Germinal center (tissue), 1 donor: ENCODE data around the gene GBA2.

ENCODE experiments used
- DNase-seq: peaks from one replicate; pipeline ENCODE4 v3.0.0; 2012; ENCODE audit warnings: mixed read lengths, low spot score

Gene GBA2

DNA sequence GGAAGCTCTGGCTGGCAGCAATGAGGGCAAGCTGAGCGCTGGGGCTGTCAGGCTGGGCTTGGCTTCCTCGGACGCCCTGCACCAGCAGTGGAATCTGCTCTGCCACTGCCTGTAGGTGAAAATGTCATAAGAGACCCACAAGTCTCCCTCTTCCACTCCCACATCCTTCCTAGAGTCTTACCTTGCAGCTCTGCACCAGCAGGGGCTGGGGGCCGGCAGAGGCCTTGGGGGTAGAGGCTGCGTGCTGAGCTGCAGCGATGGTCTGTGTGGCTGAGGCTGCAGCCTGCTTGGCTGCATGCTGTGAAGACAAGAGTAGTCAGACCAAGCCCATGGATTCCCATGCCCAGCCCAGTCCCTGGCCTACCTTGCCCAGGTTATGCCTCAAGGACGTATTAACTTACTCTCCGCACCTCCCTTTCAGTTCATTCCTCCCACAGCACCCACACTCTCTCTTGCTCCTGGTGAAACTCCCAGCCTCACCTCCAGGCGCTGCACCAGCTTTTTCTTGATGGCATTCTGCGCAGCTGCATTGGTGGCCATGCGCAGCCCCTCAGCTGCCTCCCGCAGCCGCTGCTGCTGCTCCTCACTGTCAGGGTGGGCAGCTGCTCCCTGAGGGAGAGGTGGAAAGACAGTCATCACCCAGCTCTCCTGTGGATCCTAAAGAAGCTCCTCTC is 34.3 kb downstream of the GBA2 start:
- DNase-seq: no peak

DNA sequence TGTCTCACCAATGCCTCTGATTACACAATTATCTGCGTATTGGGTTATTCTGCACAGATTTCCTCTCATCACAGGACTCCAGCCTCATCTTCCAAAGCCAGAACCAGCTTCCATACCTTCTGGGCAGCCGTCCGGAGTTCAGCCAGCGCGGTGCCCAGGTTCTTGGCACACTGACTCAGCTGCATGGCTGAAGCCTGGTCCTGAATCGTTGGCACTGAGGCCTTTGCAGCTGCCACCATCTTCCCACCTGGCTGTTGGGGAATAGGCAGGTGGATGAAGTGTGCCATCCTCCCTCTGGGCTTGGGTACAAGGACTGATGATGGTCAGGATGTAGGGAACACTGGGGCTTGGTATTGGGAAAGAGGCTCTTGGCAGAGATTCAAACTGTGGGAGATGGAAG is 34.9 kb downstream of the GBA2 start:
- no peak for DNase-seq

DNA sequence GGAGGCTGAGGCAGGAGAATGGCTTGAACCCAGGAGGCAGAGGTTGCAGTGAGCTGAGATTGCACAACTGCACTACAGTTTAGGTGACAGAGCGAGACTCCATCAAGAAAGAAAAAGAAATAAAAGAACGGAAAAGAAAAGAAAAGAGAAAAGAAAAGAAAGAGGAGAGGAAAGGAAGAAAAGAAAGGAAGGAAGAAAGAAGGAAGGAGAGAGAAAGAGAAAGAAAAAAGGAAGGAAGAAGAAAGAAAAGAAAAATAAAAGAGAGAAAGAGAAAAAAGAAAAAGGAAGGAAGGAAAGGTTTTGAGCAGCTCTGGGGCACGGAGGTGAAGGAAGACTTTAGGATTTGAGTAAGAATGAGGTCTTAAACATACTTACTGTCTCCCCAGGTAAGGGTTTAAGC is 35.5 kb downstream of the GBA2 start:
- no peak for DNase-seq

DNA sequence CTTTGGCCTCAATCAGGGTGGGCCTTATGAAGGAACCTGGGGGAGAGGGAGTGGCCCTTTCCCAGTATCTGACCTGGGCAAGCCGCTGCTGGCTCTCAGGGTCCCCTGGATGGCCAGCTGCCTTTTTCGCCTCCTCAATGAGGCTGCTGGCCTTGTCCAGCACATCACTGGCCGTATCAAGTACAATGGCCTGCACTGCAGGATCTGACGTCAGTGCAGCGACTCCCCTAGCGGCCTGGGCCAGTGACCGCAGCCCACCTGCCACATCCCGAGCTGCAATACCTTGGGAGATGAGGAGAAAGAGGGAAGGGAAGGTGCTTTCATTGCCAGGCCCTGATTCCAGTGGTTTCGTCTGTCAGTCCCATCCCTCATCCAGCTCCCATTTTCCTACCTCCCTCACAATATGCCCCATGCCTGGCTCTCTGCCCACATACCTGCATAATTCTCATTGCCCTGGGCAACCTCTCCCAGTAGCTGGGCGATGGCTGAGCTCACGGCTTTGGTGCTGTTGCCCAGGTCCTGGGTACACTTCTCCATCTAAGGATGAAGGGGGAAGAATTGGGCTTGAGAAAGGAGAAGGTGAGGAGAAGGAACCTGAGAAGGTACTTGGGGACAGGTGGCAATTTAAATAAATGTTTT is 36.1 kb downstream of the GBA2 start:
- DNase-seq: no peak

DNA sequence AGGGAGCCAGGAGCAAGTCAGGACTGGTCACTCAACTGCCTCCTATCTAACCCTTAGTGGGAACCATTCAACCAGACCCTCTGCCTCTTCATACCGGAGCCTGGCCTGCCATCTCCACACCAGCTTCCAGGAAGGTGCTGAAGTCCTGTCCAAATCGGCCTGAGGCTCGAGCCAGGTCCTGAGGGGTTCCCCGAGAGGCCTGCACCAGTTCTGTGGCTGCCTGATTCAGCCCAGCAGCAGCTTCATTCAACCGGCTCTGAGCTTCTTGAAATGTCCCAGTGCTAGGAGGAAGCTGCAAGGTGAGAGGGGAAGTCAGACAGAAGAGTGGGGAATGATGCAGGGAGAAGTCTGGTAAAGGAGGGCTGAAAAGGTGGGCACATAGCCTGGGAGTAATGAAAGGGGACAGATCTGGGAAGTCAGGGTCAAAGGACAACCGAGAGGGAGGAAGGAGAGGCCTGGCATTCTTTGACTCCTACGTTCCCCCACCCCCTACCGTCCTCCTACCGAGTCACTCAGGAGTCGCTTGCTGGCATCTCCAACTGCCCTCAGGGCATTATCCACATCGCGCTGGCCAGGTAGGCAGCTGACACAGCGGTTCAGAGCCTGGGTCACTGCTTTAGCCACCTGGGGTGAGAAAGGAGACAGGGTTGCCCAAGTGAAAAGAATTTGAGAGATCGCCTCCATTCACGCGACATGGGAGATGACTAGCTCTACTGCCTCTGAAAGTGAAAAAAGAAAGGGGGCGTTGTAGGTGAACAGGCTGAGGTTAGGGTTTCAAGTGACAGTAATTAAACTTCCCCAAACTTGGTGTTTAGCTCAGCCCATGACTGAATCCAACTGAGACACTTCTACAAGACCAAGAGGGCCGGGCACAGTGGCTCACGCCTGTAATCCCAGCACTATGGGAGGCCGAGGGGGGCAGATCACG is 37.3 kb downstream of the GBA2 start:
- no peak for DNase-seq

DNA sequence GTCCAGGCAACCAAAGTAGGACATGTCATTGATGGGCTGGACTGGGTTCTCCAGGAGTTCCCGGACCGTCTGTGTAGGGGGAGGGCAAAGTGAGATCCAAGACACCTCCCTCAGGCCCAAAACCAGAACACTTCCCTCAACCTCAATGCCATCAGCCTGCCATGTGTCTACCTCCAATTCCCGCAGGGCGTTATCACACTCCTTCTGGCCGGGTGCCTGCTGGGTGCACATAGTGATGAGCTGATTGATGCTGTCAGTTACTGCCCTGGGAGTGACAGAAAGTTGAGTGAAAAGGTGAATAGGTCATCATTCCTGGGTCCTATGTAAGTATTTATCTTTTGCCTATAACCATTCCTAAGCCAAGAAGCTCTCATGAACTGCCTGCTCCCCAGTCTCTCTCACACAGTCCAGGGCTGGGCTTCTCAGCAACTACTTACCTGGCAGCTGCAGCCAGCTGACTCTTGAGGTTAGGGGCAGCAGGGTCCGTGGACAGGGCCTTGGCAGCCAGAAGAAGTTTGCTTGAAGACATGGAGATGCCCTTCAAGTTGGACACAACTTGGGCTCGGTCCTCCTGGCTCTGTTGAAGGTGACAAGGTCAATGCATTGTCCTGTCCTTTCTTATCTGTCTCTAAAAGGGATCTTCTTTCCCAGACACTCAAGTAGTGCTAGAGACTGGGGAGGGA is 38.1 kb downstream of the GBA2 start:
- DNase-seq: no peak

DNA sequence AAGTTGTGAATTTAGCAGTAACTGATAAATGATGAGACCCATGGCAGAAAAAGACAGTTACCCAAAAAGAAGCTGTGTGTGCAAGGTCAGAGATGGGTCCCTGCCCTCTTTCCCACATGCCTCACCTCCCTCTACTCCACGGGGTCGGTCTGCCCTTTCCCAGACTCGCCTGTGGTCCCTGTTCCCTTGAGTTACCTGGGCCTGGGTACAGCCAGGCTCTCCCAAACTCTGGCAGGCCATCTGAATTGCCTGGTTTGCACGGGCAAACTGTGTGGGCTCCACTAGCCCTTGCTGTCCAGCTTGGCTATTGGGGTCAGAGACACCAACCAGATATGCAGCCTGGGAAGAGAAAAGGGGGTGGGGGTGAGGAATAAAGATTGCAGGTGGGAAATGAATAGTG is 40.9 kb downstream of the GBA2 start:
- DNase-seq: no peak

DNA sequence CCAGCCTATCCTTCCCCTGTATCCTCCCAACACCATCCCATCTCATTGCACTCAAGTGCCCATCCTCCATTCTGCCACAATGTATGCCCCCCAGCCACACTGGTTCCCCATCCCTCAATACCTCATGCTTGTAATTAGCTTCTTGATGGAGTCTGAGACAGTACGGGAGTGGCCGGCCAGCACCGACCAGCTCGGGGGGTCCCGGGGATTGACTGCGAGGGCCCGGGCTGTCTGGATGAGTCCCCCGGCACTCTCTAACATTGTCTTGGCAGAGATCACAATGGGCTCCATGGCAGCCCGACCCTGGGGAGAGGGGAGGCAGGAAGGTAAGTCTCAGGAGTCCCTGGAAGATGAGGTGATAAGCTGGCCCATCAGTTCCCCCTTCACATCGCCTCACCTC is 42.1 kb downstream of the GBA2 start:
- no peak for DNase-seq

DNA sequence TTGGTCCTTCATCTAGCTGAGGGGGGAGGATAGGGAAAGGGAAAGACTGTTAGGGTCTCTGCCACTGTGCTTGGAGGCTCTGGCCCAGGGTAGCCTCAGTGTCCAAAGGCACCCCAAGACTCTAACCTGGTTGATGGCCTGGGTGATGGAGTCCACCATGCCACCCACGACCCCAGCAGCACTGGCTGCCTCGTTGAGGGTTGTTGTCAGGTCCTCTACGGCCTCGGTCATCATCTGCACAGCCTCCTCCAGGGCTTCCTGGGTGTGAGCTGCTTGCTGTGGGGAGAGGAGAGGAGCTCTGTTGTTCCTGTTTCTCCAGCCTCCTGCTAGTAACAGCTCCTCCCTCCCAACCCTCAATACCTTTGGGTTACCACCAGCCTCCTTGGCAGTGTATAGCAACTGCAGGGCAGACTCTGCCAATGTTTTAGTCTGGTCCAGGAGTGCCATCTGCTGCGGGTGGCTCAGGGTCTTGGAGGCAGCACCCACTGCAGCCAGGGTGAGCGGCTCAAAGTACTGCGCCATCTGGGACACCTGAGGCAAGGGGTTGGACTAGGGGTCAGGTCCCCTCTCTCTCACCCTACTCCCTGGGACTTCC is 43.1 kb downstream of the GBA2 start:
- no peak for DNase-seq

DNA sequence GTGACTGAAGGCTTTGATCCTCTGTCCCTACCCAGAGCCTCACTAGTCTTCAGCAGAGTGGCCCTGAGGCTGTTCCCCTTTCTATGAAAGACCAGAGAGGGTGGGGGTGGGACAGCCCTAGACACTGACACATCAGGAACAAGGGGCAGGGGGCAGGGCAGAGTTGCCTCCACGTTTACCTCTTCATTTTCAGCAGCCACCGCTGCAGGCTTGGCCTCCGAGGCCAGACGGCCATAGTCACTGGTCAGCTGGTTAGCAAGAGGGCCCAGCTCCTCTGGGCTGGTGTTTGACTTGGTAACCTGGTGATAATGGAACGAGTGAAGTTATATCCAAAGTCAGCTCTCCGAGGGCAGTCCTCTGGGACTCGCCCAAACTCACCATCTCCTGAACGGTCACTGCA is 43.7 kb downstream of the GBA2 start:
- no peak for DNase-seq

DNA sequence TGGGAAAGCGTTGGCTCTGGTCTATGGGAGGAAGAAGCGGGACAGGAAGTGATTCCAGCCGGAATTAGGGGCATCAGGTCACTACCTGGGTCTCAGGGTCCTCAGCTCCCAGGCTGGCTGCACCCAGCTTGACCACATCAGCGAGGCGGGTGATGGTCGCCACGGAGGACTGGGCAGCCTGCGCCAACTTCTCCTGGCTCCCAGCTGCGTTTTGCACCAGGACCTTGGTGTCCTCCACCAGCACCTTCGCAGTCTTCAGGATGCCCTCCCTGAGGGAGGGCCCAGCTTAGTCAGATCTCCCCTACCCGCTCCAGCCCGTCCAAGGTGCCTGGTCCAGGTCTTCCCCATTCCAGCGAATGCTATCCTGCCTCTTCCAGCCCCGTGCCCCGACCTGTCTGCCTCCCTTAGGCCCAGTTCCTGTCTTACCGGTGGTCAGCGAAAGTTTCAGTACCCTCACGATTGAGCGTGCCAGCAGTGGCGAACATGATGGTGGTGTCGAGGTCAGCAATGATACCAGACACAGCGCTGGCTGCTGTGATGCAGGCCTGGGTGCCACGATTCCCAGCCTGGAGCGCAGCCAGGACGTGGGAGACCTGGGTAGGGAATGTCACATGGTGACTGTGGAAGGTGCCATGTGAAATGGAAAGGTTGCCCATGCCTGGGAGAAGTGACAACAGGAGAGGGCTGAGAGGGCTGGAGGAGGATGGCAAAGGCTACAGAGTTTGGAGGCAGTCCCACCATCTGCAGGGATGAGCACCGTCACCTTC is 44.9 kb downstream of the GBA2 start:
- no peak for DNase-seq

DNA sequence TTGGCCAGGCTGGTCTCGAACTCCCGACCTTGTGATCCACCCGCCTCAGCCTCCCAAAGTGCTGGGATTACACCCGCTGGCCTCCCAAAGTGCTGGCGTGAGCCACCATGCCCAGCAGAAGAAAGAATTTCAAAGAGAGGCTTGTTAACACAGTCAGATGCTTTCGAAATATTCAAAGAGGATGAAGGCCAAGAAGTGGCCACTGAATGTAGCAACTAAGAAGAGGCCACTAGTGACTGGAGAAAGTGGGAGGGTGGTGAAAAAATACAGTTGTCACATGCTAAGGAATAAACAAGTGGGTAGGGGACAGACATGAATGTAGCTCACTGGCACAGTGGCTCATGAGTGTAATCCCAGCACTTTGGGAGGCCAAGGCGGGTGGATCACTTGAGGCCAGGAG is 46.3 kb downstream of the GBA2 start:
- no peak for DNase-seq

DNA sequence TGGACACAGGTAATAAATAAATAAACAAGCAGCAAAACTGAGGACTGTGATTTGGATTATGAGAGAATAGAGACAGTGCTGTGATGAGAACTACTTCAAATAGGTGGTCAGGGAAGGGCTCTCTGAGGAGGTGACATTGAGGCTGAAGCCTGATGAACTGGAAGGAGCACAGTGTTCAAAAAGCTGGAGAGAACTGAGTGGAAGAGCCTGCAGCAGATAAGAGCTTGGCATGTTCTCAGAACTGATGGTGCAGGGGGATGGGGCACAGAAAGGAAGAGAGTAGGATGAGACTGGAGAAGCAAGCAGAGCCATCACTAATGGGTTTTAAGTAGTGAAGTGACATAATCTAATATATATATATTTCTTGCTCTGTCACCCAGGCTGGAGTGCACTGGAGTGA is 48.1 kb downstream of the GBA2 start:
- DNase-seq: no peak

DNA sequence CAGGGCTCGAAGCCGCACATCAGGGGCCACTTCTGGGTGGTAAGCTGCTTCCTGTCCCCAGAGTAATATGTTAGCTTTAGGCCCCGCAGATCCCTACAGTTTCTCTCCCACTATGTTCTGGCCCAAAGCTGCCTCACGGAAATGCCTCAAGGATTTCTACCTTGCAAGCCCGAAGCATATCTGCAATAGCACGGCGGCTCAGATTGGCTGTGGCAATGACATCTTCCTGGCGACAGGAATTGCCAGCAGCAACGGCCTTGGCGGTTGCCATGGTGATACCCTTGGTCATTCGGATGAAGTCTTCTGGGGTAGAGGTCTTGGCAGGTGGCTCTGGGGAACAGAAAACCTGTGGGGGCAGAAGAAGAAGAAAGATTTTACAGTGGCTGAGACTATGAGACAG is 49.0 kb downstream of the GBA2 start:
- DNase-seq: no peak

DNA sequence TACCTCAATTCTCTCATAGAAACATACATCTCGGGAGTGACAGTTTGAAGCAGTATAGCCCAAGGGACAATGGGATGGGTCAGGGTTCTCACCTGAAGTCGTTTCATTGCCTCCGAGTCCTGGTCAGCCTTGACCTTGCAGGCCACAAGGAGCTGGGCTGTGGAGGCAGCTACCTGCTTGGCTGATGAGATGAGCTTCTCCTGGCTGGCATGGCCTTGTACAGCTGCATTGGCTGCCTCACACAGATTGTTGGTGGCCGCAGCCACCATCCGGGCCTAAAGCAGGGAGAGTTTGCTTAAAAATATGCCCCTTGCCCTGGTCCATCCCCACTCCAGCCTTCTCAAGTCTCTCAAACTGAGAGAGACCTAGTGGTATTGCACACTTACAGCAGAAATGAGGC is 50.8 kb downstream of the GBA2 start:
- no peak for DNase-seq

DNA sequence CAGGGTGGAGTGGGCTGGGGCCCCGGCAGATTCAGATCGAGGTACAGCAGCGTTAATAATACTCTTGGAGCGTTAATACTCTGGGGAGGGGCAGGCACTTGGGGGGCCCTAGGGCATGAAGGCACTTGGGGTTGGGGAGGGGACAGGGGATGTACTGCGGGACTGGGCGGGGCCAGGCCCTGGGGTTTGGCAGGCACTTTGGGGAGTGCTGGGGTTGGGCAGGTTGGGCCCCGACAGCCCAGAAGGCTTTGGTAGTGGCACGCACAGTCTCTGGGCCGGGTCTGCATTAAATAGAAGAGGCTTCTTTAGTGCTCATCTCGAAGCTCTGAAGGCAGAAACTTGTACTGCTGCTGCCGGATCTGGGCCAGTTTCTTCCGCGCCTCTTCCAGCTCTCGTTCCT is 51.5 kb downstream of the GBA2 start:
- DNase-seq: no peak

DNA sequence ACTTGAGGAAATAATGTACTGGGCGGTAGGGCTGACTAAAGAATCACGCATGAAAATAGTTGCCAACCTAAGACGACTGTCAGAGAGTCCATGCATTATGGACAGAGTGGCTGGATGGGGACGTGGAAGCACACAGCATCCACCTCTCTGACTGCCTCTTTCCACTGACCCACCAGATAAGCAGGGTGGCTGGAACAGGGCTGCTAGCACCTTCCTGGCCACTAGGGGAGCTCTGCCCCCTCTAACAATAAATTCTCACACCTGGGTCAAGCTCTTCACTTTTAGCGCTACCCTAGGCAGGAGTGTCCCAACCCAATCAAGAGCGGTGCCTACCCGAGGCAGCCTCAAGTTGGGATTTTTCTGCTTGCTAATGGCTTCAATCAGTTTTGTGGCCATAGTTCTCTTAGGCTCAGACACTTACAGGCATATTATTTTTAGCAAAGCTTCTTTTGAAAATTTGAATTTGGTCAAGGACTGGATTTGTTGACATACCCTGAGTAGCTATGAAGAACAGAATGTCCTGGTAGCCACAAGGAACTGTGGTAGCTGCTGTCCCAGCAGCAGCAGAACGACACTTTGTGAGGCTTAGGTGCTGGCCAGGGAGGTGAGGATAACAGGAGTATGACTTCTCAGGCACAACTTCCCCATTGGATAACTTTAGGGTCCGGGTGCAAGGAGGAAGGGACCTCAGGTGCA is 52.4 kb downstream of the GBA2 start:
- DNase-seq: peak; percentile 78

DNA sequence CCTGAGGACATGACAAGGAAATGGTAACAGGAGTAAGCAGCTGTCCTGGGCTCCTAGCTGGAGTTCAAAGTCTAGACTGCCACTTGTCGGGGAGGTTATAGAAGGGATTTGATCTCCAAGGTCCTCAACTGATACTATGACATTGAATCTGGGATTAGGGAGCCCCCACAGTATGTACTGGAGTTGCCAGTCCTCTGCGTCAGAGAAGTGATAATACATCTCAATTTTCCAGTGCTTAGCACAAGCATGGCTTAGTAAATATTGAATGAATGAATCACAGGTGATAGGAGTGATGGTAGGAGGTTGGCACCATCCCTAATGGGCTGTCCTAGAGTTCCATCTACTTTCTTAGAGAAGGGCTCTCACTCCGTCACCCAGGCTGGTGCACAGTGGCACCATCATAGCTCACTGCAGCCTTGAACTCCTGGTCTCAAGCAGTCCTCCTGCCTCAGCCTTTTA is 53.1 kb downstream of the GBA2 start:
- DNase-seq: no peak

DNA sequence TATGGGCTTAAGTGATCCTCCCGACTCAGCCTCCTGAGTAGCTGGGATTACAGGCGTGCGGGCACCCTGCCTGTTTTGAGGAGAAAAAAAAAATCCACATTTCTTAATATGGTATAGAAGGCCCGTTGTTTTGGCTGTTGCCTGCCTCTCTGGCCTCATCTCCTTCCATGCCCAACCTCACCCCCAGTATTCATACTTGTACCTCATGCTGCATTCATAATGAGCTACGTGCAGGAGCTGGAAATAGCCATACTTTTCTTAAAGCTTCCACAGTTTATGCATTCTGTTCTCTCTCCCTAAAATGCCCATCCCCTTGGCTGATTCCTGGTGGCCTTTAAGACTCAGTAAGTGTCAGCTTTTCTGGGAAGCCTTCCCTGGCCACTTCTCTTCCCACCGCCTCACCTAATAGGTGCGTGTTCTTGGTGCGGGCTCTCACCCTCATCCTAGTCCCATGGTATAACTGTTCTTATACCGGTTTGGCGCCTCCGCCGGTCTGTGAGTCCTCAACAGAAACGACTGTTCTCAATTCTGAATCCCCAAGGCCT is 57.2 kb downstream of the GBA2 start:
- DNase-seq: no peak

DNA sequence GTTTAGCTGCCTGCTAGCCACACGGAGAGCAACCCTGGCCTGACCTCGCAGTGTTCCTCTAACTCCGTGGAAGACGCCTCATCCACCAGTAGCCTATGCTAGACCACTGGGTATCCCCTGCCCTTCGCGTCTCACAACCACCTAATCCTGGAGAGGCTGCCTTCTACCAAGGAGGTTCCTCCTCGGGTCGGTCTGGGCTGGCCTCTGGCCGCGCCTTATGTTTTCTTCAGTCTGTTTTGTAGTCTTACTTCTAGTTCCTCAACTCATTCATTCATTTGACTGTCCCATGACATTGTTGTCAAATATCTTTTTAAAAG is 57.7 kb downstream of the GBA2 start:
- DNase-seq: no peak
